Natural killer cell (primary cell): ENCODE data around the gene PLCH1. TPM values are rescaled to one million over a fixed set of nuclear protein-coding genes. Genes with fewer than 3 reads are reported as not detected.

Experiments used
- ATAC-seq, 3 donors: fragments of 150-1000 bp in 2 of 3; fragments of 200-7000 bp in 1 of 3; cut with Tn5 transposase; 1 replicate in 1 of 3; 2 replicates in 2 of 3; pipeline ENCODE4 v1.10.0; 2021; ENCODE audit warnings: mild to moderate bottlenecking in 2 of 3, moderate library complexity in 2 of 3
- DNase-seq, 2 donors: peaks; one replicate each; pipeline versions ENCODE4 v3.0.0 to v3.0.0-alpha.2; 2013 to 2021; ENCODE audit warnings: mixed read lengths in 1 of 2
- H3K27ac ChIP-seq: one replicate; pipeline ENCODE4 v1.5.1; 2013; ENCODE audit warnings: mild to moderate bottlenecking, low read length
- H3K27me3 ChIP-seq: one replicate; pipeline ENCODE4 v1.6.1; 2013; ENCODE audit warnings: low read length; ENCODE audit not compliant: control insufficient read depth, insufficient read depth
- H3K36me3 ChIP-seq: one replicate; pipeline ENCODE4 v1.6.1; 2013; ENCODE audit warnings: low read length; ENCODE audit not compliant: control insufficient read depth, insufficient read depth
- H3K4me1 ChIP-seq: one replicate; pipeline ENCODE4 v1.6.1; 2013; ENCODE audit warnings: low read length; ENCODE audit not compliant: control insufficient read depth, insufficient read depth
- H3K4me3 ChIP-seq: one replicate; pipeline ENCODE4 v1.5.1; 2013; ENCODE audit warnings: low read length
- H3K9me3 ChIP-seq: one replicate; pipeline ENCODE4 v1.6.1; 2013; ENCODE audit warnings: low read length; ENCODE audit not compliant: control insufficient read depth, insufficient read depth
- H3K27ac Mint-ChIP-seq, 2 donors: one replicate each; pipeline ENCODE4 v1.8.0; 2022; ENCODE audit warnings: mild to moderate bottlenecking in 2 of 2, mixed read lengths in 2 of 2, moderate library complexity in 1 of 2
- H3K27me3 Mint-ChIP-seq, 2 donors: one replicate each; pipeline ENCODE4 v1.8.0; 2022; ENCODE audit warnings: low read depth in 2 of 2, mixed read lengths in 2 of 2
- H3K36me3 Mint-ChIP-seq: one replicate; pipeline ENCODE4 v1.8.0; 2022; ENCODE audit warnings: mixed read lengths
- H3K4me1 Mint-ChIP-seq, 2 donors: one replicate each; pipeline ENCODE4 v1.8.0; 2022; ENCODE audit warnings: mixed read lengths in 2 of 2
- H3K4me3 Mint-ChIP-seq: one replicate; pipeline ENCODE4 v1.8.0; 2022; ENCODE audit warnings: mild to moderate bottlenecking, moderate library complexity, mixed read lengths
- H3K9me3 Mint-ChIP-seq, 2 donors: one replicate each; pipeline ENCODE4 v1.8.0; 2022; ENCODE audit warnings: mixed read lengths in 2 of 2
- WGBS: methylation state at CpG from one replicate; pipeline ENCODE4 v1.1.7; 2013; ENCODE audit warnings: missing lambda C conversion rate; ENCODE audit not compliant: insufficient coverage; 5-methylcytosine and 5-hydroxymethylcytosine counted together
- intact Hi-C: fragments of 100-400 bp; cut with micrococcal nuclease; formaldehyde crosslinking; loops from one replicate; pipeline ENCODE4 v1.14.2; 2022
- total RNA-seq, 4 donors: library from RNA; stranded (reverse); fragments of 120-200 nt in 1 of 4; gene quantifications; one replicate each; pipeline versions ENCODE4 v1.2.3 to v1.2.4, GENCODE V29; 2013 to 2022
- TF ChIP-seq, protein P1 (sequence below): fragments of 200-600 bp; IDR thresholded peaks from one replicate; pipeline ENCODE4 v1.8.0; 2022; ENCODE audit warnings: antibody characterized with exemption

Gene PLCH1
- total RNA-seq, 3 donors from 2014 or later (not counting 1 experiment from before 2014, with no cell fraction given) = 0.05 to 0.26 (median 0.08) TPM

DNA sequence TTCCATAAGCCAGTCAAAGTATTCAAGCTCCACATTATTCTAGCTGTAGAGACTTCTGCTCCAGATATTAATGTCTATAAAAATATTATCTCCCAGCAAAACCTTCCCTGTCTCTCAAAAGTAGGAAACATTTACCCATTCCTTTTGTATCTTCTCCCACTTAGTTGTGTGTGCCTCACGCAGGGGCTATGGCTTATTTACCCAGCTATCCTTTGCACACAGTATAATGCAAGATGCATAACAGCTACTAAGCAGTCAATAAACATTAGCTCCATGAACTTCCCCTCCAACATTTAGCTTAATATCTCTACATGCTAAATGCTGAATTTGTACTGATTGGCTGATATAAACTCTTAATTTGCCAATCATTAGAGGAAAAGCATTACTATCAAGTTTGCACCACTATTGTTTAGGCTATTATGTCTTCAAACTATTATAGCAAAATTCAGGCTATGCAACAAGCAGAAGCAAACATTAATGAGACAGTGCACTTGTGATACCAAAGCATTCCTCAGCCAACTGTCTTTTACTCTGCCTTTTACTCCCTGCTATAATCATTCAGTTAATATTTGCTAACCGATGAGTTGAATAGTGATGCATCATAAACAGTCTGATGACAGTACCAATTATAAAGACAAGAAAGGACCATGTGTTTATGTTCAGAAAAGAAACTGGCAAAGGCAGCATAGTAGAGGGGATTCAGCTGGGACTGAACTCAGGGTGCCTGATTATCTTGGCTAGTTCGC lies 81.2 kb downstream of the PLCH1 start:
- Histone ChIP-seq H3K27me3 (no peaks in the 10 kb centered on the region), H3K27ac (no peak overlapping the region), H3K9me3 (no peaks in the 10 kb centered on the region), H3K4me3 (no peak overlapping the region), H3K36me3 (no peaks in the 10 kb centered on the region), H3K4me1 (no peaks in the 10 kb centered on the region)
- Mint-ChIP-seq H3K4me1 (no peaks in the 10 kb centered on the region), H3K4me3 (no peak overlapping the region), H3K27me3 (no peaks in the 10 kb centered on the region), H3K36me3 (no peaks in the 10 kb centered on the region), H3K27ac (no peak overlapping the region), H3K9me3 (no peaks in the 10 kb centered on the region)
- no peak for ATAC-seq
- no peak for DNase-seq
- intact Hi-C loops = no loop called here
- TF ChIP-seq, protein P1, sequence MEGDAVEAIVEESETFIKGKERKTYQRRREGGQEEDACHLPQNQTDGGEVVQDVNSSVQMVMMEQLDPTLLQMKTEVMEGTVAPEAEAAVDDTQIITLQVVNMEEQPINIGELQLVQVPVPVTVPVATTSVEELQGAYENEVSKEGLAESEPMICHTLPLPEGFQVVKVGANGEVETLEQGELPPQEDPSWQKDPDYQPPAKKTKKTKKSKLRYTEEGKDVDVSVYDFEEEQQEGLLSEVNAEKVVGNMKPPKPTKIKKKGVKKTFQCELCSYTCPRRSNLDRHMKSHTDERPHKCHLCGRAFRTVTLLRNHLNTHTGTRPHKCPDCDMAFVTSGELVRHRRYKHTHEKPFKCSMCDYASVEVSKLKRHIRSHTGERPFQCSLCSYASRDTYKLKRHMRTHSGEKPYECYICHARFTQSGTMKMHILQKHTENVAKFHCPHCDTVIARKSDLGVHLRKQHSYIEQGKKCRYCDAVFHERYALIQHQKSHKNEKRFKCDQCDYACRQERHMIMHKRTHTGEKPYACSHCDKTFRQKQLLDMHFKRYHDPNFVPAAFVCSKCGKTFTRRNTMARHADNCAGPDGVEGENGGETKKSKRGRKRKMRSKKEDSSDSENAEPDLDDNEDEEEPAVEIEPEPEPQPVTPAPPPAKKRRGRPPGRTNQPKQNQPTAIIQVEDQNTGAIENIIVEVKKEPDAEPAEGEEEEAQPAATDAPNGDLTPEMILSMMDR = no peak
- WGBS = 94% methylated on average over 3 of the region's 3 CpGs

DNA sequence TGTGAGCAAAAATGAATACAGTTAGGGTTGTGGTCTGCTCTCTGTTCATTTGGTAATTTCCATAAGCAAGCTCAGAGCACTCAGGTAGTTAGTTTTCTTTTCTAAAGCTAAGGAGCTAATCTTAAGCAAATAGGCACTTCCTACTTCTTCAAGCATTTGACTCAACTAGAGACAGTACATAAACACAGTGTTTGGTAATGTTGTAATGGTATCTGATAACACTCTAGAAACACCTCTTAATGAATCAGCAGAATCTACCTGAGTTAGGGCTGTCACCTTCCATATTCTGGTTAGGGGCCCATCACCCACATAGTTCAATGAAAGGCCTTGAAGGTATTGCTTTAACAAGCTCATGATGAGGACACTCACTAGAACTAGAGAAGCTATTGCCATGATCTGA lies 83.1 kb downstream of the PLCH1 start:
- no peaks in the 10 kb centered on the region for H3K9me3 Mint-ChIP-seq
- no peak overlapping the region for H3K27ac Mint-ChIP-seq
- no peaks in the 10 kb centered on the region for H3K36me3 ChIP-seq
- no peaks in the 10 kb centered on the region for H3K4me1 Mint-ChIP-seq
- no peaks in the 10 kb centered on the region for H3K9me3 ChIP-seq
- no peak overlapping the region for H3K27ac ChIP-seq
- H3K4me3 ChIP-seq = no peak overlapping the region
- no peaks in the 10 kb centered on the region for H3K36me3 Mint-ChIP-seq
- intact Hi-C loops = no loop called here
- H3K4me3 Mint-ChIP-seq = no peak overlapping the region
- TF ChIP-seq, protein P1 = no peak
- H3K27me3 Mint-ChIP-seq = no peaks in the 10 kb centered on the region
- H3K27me3 ChIP-seq = no peaks in the 10 kb centered on the region
- no peak for ATAC-seq
- no peaks in the 10 kb centered on the region for H3K4me1 ChIP-seq
- no peak for DNase-seq

DNA sequence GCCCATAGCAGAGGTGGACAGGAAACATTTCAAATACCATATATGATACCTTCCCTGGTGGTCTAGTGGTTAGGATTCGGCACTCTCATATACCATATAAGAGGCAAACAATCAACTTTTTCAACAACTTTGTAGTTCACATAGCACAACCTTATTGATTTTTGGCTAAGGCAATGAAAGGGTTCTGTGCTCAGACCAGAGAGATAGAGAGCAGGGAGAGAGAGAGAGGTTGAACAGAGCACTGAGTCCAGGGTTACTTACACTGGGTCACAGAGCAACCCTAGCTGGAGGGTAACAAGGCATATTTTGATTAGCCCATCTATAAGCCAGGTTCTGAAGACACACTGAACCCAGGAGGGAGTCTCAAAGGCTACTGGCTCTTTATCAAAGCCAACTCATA lies 83.8 kb downstream of the PLCH1 start:
- WGBS = 83% methylated on average over 1 of the region's 1 CpG
- no peaks in the 10 kb centered on the region for H3K36me3 Mint-ChIP-seq
- no peaks in the 10 kb centered on the region for H3K27me3 Mint-ChIP-seq
- Histone ChIP-seq H3K9me3 (no peaks in the 10 kb centered on the region), H3K4me3 (no peak overlapping the region), H3K27me3 (no peaks in the 10 kb centered on the region), H3K36me3 (no peaks in the 10 kb centered on the region), H3K4me1 (no peaks in the 10 kb centered on the region), H3K27ac (no peak overlapping the region)
- ATAC-seq (no peak), DNase-seq (no peak)
- no peak overlapping the region for H3K4me3 Mint-ChIP-seq
- TF ChIP-seq, protein P1 = no peak
- intact Hi-C loops = no loop called here
- no peaks in the 10 kb centered on the region for H3K4me1 Mint-ChIP-seq
- H3K9me3 Mint-ChIP-seq = no peaks in the 10 kb centered on the region
- no peak overlapping the region for H3K27ac Mint-ChIP-seq
